DND-41 (cell line): ENCODE measurements around the gene IPO4.

ENCODE experiments used
- ATAC-seq: fragments of 200-7000 bp; cut with Tn5 transposase; 3 replicates; pipeline ENCODE4 v1.9.1; 2021; ENCODE audit warnings: low read depth; ENCODE audit not compliant: insufficient read depth
- DNase-seq: peaks from one replicate; pipeline ENCODE4 v3.0.0-alpha.2; 2020
- H2AFZ ChIP-seq: 2 replicates; pipeline ENCODE4 v1.6.0; 2012; ENCODE audit warnings: low read depth, low read length
- H3K27ac ChIP-seq: 2 replicates; pipeline ENCODE4 v1.5.1; 2012; ENCODE audit warnings: low read length, inconsistent platforms
- H3K27me3 ChIP-seq: fragments of 200-600 bp; sonication (generic); 2 replicates; pipeline ENCODE4 v1.6.0; 2012; ENCODE audit warnings: low read length, mild to moderate bottlenecking, inconsistent platforms; ENCODE audit not compliant: insufficient read depth, poor library complexity
- H3K36me3 ChIP-seq: 2 replicates; pipeline ENCODE4 v1.5.1; 2012; ENCODE audit warnings: low read length, inconsistent platforms; ENCODE audit not compliant: insufficient read depth
- H3K4me1 ChIP-seq: 2 replicates; pipeline ENCODE4 v1.5.1; 2012; ENCODE audit warnings: mild to moderate bottlenecking, low read length; ENCODE audit not compliant: insufficient read depth
- H3K4me2 ChIP-seq: 2 replicates; pipeline ENCODE4 v1.6.0; 2012; ENCODE audit warnings: mild to moderate bottlenecking, moderate library complexity, low read length, inconsistent platforms; ENCODE audit not compliant: insufficient read depth
- H3K4me3 ChIP-seq, 2 experiments: fragments of 200-600 bp in 1 of 2; shearing (Covaris generic) in 1 of 2; 2 replicates each; pipeline ENCODE4 v1.5.1; 2012 to 2016; ENCODE audit warnings: inconsistent platforms in 2 of 2, low read length in 2 of 2, mild to moderate bottlenecking in 2 of 2, low read depth in 1 of 2, moderate library complexity in 1 of 2
- H3K79me2 ChIP-seq: 2 replicates; pipeline ENCODE4 v1.6.0; 2012; ENCODE audit warnings: low read length, inconsistent platforms; ENCODE audit not compliant: insufficient read depth
- H3K9ac ChIP-seq: 2 replicates; pipeline ENCODE4 v1.6.0; 2012; ENCODE audit warnings: low read depth, mild to moderate bottlenecking, inconsistent platforms, low read length, moderate library complexity
- H3K9me3 ChIP-seq: 2 replicates; pipeline ENCODE4 v1.5.1; 2012; ENCODE audit warnings: low read length, moderate library complexity, mild to moderate bottlenecking, inconsistent platforms; ENCODE audit not compliant: insufficient read depth, severe bottlenecking
- H4K20me1 ChIP-seq: 2 replicates; pipeline ENCODE4 v1.6.0; 2012; ENCODE audit warnings: low read length; ENCODE audit not compliant: insufficient read depth
- CTCF ChIP-seq: IDR thresholded peaks from 2 replicates; pipeline ENCODE4 v1.5.1; 2012; ENCODE audit warnings: borderline replicate concordance, low read length, moderate library complexity, mild to moderate bottlenecking; ENCODE audit not compliant: poor library complexity, severe bottlenecking; ENCODE audit errors: extremely low read depth
- EZH2 ChIP-seq: IDR thresholded peaks from 3 replicates; pipeline ENCODE4 v1.6.1; 2012; ENCODE audit warnings: borderline replicate concordance, low read depth, mild to moderate bottlenecking, moderate library complexity, low read length, inconsistent platforms; ENCODE audit not compliant: severe bottlenecking

Gene IPO4

GRCh38 chr14:24231263-24232120, 42.9 kb upstream of the IPO4 start:
- Histone ChIP-seq H3K27ac (peak overlapping the region; percentile 89), H3K9ac (peak overlapping the region; percentile 67), H3K27me3 (no peaks in the 10 kb centered on the region), H3K79me2 (peaks cover 83% of the 10 kb centered on the region), H2AFZ (peak overlapping the region; percentile 80), H3K4me2 (peak overlapping the region; percentile 99), H3K4me3 (peak overlapping the region; percentile 52 to 75), H4K20me1 (peaks cover 4% of the 10 kb centered on the region; the same call in 1 of the 2 replicates), H3K4me1 (peaks cover 42% of the 10 kb centered on the region), H3K36me3 (peaks cover 40% of the 10 kb centered on the region), H3K9me3 (no peaks in the 10 kb centered on the region)
- ATAC-seq, result no peak; the same call in 2 of the 3 replicates
- TF ChIP-seq CTCF (no peak), EZH2 (no peak)
- DNase-seq, result no peak

GRCh38 chr14:24228902-24229301, 40.3 kb upstream of the IPO4 start:
- H3K9me3 ChIP-seq, result no peaks in the 10 kb centered on the region
- H2AFZ ChIP-seq, result no peak overlapping the region
- no peak for TF ChIP-seq CTCF
- no peak for TF ChIP-seq EZH2
- H3K36me3 ChIP-seq, result peaks cover 14% of the 10 kb centered on the region
- ATAC-seq, result no peak
- peaks cover 87% of the 10 kb centered on the region for H3K79me2 ChIP-seq
- no peak overlapping the region for H3K4me3 ChIP-seq
- H3K4me1 ChIP-seq, result peaks cover 28% of the 10 kb centered on the region
- no peak overlapping the region for H3K9ac ChIP-seq
- H4K20me1 ChIP-seq, result peaks cover 4% of the 10 kb centered on the region; the same call in 1 of the 2 replicates
- DNase-seq, result no peak
- no peaks in the 10 kb centered on the region for H3K27me3 ChIP-seq
- no peak overlapping the region for H3K4me2 ChIP-seq
- H3K27ac ChIP-seq, result no peak overlapping the region

- H3K4me2 ChIP-seq, result no peak overlapping the region
Observed at GRCh38 chr14:24226473-24226872, 37.9 kb upstream of the IPO4 start.

More at GRCh38 chr14:24226473-24226872, 37.9 kb upstream of the IPO4 start:
- TF ChIP-seq CTCF (no peak), EZH2 (no peak)
- Histone ChIP-seq H3K27ac (no peak overlapping the region), H4K20me1 (peaks cover 4% of the 10 kb centered on the region; the same call in 1 of the 2 replicates), H3K36me3 (peaks cover 12% of the 10 kb centered on the region), H3K4me1 (peaks cover 16% of the 10 kb centered on the region), H3K9me3 (no peaks in the 10 kb centered on the region), H3K27me3 (no peaks in the 10 kb centered on the region), H3K9ac (no peak overlapping the region), H3K79me2 (peaks cover 81% of the 10 kb centered on the region), H3K4me3 (no peak overlapping the region), H2AFZ (no peak overlapping the region)
- DNase-seq (no peak), ATAC-seq (no peak)
